Measurements from ENCODE around the gene LRRC59. TPM values are rescaled to one million over a fixed set of nuclear protein-coding genes. Genes with fewer than 3 reads are reported as not detected.

LRRC59 gene
- total and polyA plus RNA-seq, 2 of the 13 experiments (the other 11 are each of a cell fraction or from before 2014, with no cell fraction given), result 87.3 to 222 TPM

- peak; percentile 38; the same call in 1 of the 2 replicates for TF ChIP-seq SSRP1 (CRISPR knock-in tag; IDR thresholded peaks at IDR 0.05)
- no peak for TF ChIP-seq AKAP8 (CRISPR knock-in tag; IDR thresholded peaks at IDR 0.05)
- no peak for TF ChIP-seq PTBP1 (IDR thresholded peaks at IDR 0.05; ENCODE audit: low read depth, low read length, poor library complexity, severe bottlenecking)
- no peak for TF ChIP-seq ZNF781 (CRISPR knock-in tag; IDR thresholded peaks at IDR 0.05; ENCODE audit: borderline replicate concordance, not compliant biosample characterization)
- TF ChIP-seq POLR2G (IDR thresholded peaks at IDR 0.05; ENCODE audit: low read depth, low read length), result no peak
- TF ChIP-seq ZNF674 (CRISPR knock-in tag; IDR thresholded peaks at IDR 0.05; ENCODE audit: low read depth), result 0 out of 2 replicates have a peak, but pooled peaks have one; percentile 37
- TF ChIP-seq TOPORS (CRISPR knock-in tag; IDR thresholded peaks at IDR 0.05), result peak; percentile 89
- TF ChIP-seq ZNF235 (CRISPR knock-in tag; IDR thresholded peaks at IDR 0.05; ENCODE audit: borderline replicate concordance), result no peak
- TF ChIP-seq ZNF660 (CRISPR knock-in tag; IDR thresholded peaks at IDR 0.05; ENCODE audit: borderline replicate concordance, low read depth), result no peak
- 0 out of 2 replicates have a peak, but pooled peaks have one; percentile 50 for TF ChIP-seq KLF11 (CRISPR knock-in tag; IDR thresholded peaks at IDR 0.05)
- peak; percentile 88 for TF ChIP-seq ZNF644 (CRISPR knock-in tag; IDR thresholded peaks at IDR 0.05; ENCODE audit: low read depth)
- no peak for TF ChIP-seq POLR2A (IDR thresholded peaks at IDR 0.05; ENCODE audit: insufficient read depth in 1 of 2, low read depth in 2 of 2, low read length in 2 of 2)
- TF ChIP-seq ZNF431 (CRISPR knock-in tag; IDR thresholded peaks at IDR 0.05; ENCODE audit: borderline replicate concordance, low read depth), result no peak
- TF ChIP-seq KIAA2018 (CRISPR knock-in tag; IDR thresholded peaks at IDR 0.05; ENCODE audit: borderline replicate concordance), result no peak
- no peak for TF ChIP-seq ZSCAN21 (CRISPR knock-in tag; IDR thresholded peaks at IDR 0.05; ENCODE audit: borderline replicate concordance)
- TF ChIP-seq TGIF2 (CRISPR knock-in tag; IDR thresholded peaks at IDR 0.05), result 0 out of 2 replicates have a peak, but pooled peaks have one; percentile 63
- no peak; the same call in 1 of the 2 replicates for TF ChIP-seq ZNF7 (CRISPR knock-in tag; IDR thresholded peaks at IDR 0.05)
- no peak for TF ChIP-seq ZNF572 (CRISPR knock-in tag; IDR thresholded peaks at IDR 0.05)
- no peak for TF ChIP-seq ZNF460 (CRISPR knock-in tag; IDR thresholded peaks at IDR 0.05; ENCODE audit: borderline replicate concordance)
- no peak for TF ChIP-seq CHD2 (IDR thresholded peaks at IDR 0.05; ENCODE audit: low read depth, low read length)
- no peak for TF ChIP-seq POLR2AphosphoS5 (IDR thresholded peaks at IDR 0.05; ENCODE audit: low read depth, low read length)
- no peak for TF ChIP-seq SIX4 (CRISPR knock-in tag; IDR thresholded peaks at IDR 0.05)
- no peak for TF ChIP-seq ZFP90 (CRISPR knock-in tag; IDR thresholded peaks at IDR 0.05; ENCODE audit: borderline replicate concordance)
These were observed 26.3 kb upstream of the LRRC59 start (continued) for GRCh38 chr17:50423553-50424159.

All from HepG2 (cell line).